NCI-H128 (cell line): Measurements from ENCODE around the gene CDK19.
"Not testable (repeated sequence)": the region's sequence is repeated elsewhere in the genome, so short reads cannot be mapped to it uniquely, and the experiment has no call there.

Source experiments
- DNase-seq: peaks from one replicate; lab custom pipeline; 2025; ENCODE audit not compliant: unreplicated experiment; lab: John Stamatoyannopoulos, UW

CDK19 gene

GRCh38 chr6:110760589-110760988, 54.7 kb downstream of the CDK19 start:
- no peak for DNase-seq

- not testable (repeated sequence) for DNase-seq
These were observed 55.2 kb downstream of the CDK19 start for GRCh38 chr6:110760098-110760497.

- DNase-seq = no peak
These were observed 57.3 kb downstream of the CDK19 start for GRCh38 chr6:110757926-110758325.

- DNase-seq = no peak
These were observed 58.5 kb downstream of the CDK19 start for GRCh38 chr6:110756817-110757216.

- no peak for DNase-seq
These were observed 59.8 kb downstream of the CDK19 start for GRCh38 chr6:110755411-110755834.

- not testable (repeated sequence) for DNase-seq
These were observed 61.2 kb downstream of the CDK19 start for GRCh38 chr6:110753936-110754668.

GRCh38 chr6:110748453-110748852, 66.8 kb downstream of the CDK19 start:
- no peak for DNase-seq

- no peak for DNase-seq
These were observed 68.6 kb downstream of the CDK19 start for GRCh38 chr6:110746680-110747079.

- DNase-seq = no peak
These were observed 70.3 kb downstream of the CDK19 start for GRCh38 chr6:110744991-110745390.

- DNase-seq = not testable (repeated sequence)
These were observed 72.7 kb downstream of the CDK19 start for GRCh38 chr6:110742552-110742951.

GRCh38 chr6:110741517-110741916, 73.8 kb downstream of the CDK19 start:
- no peak for DNase-seq

GRCh38 chr6:110738899-110739365, 76.3 kb downstream of the CDK19 start:
- DNase-seq = no peak

GRCh38 chr6:110735666-110736065, 79.6 kb downstream of the CDK19 start:
- no peak for DNase-seq

- DNase-seq = no peak
These were observed 83.4 kb downstream of the CDK19 start for GRCh38 chr6:110731898-110732297.

- no peak for DNase-seq
These were observed 84.1 kb downstream of the CDK19 start for GRCh38 chr6:110731196-110731595.

GRCh38 chr6:110728501-110728900, 86.8 kb downstream of the CDK19 start:
- no peak for DNase-seq

- DNase-seq = no peak
These were observed 92.3 kb downstream of the CDK19 start for GRCh38 chr6:110723017-110723416.

- no peak for DNase-seq
These were observed 95.2 kb downstream of the CDK19 start for GRCh38 chr6:110720066-110720465.

GRCh38 chr6:110719601-110720000, 95.7 kb downstream of the CDK19 start:
- DNase-seq = not testable (repeated sequence)

GRCh38 chr6:110714143-110714542, 101.1 kb downstream of the CDK19 start:
- DNase-seq = no peak

GRCh38 chr6:110712238-110712637, 103.0 kb downstream of the CDK19 start:
- DNase-seq = no peak

- DNase-seq = no peak
These were observed 105.2 kb downstream of the CDK19 start for GRCh38 chr6:110710115-110710514.
